ENCODE measurements around the gene AGPAT1.
A peak's percentile ranks its signal among the peaks of the same experiment; 100 is the strongest.
"Not testable (repeated sequence)": the region's sequence is repeated elsewhere in the genome, so short reads cannot be mapped to it uniquely, and the experiment has no call there.

AGPAT1 gene

GRCh38 chr6:32187725-32188380 is 12.0 kb upstream of the AGPAT1 start:
- H3K4me3 ChIP-seq (ENCODE audit: low read depth, low read length), result not testable (repeated sequence)

- H3K4me3 ChIP-seq (ENCODE audit: low read depth, low read length), result no peak overlapping the region
Observed at GRCh38 chr6:32187009-32187709, 11.3 kb upstream of the AGPAT1 start.

- not testable (repeated sequence) for H3K4me3 ChIP-seq (ENCODE audit: low read depth, low read length)
Observed at GRCh38 chr6:32186151-32186840, 10.4 kb upstream of the AGPAT1 start.

- not testable (repeated sequence) for H3K4me3 ChIP-seq (ENCODE audit: low read depth, low read length)
Observed at GRCh38 chr6:32185681-32186131, 9.8 kb upstream of the AGPAT1 start.

GRCh38 chr6:32184084-32184640 is 8.3 kb upstream of the AGPAT1 start, which contains the start of gene AGER:
AGER (minus strand) TSS chr6:32184253; CDS start chr6:32184222, 31 bp downstream.
- no peak within 1 kb of the TSS for H3K4me3 ChIP-seq (ENCODE audit: low read depth, low read length)

- no peak overlapping the region for H3K4me3 ChIP-seq (ENCODE audit: low read depth, low read length)
Observed at GRCh38 chr6:32183483-32184083, 7.7 kb upstream of the AGPAT1 start.

GRCh38 chr6:32183030-32183429 is 7.1 kb upstream of the AGPAT1 start:
- H3K4me3 ChIP-seq (ENCODE audit: low read depth, low read length), result no peak overlapping the region

GRCh38 chr6:32182555-32182981 is 6.7 kb upstream of the AGPAT1 start:
- no peak overlapping the region for H3K4me3 ChIP-seq (ENCODE audit: low read depth, low read length)

- H3K4me3 ChIP-seq (ENCODE audit: low read depth, low read length), result no peak overlapping the region
Observed at GRCh38 chr6:32181915-32182529, 6.1 kb upstream of the AGPAT1 start.

GRCh38 chr6:32181148-32181702 is 5.3 kb upstream of the AGPAT1 start:
- no peak overlapping the region for H3K4me3 ChIP-seq (ENCODE audit: low read depth, low read length)

GRCh38 chr6:32179766-32180405 is 4.0 kb upstream of the AGPAT1 start:
- no peak overlapping the region for H3K4me3 ChIP-seq (ENCODE audit: low read depth, low read length)

- peak overlapping the region; percentile 87 for H3K4me3 ChIP-seq (ENCODE audit: low read depth, low read length)
Observed at GRCh38 chr6:32178547-32179440, 2.9 kb upstream of the AGPAT1 start.

GRCh38 chr6:32177788-32178546 is 2.1 kb upstream of the AGPAT1 start, which contains the start of gene RNF5:
RNF5 (plus strand) TSS chr6:32178405; CDS start chr6:32178512, 107 bp downstream.
- H3K4me3 ChIP-seq (ENCODE audit: low read depth, low read length), result peak within 1 kb of the TSS; percentile 87

GRCh38 chr6:32177183-32177787 is 1.4 kb upstream of the AGPAT1 start:
- peak overlapping the region; percentile 77 for H3K4me3 ChIP-seq (ENCODE audit: low read depth, low read length)

- peak overlapping the region; percentile 77 for H3K4me3 ChIP-seq (ENCODE audit: low read depth, low read length)
Observed at GRCh38 chr6:32176476-32177182, 745 bp upstream of the AGPAT1 start.

- H3K4me3 ChIP-seq (ENCODE audit: low read depth, low read length), result peak overlapping the region; percentile 77
Observed at GRCh38 chr6:32175322-32175710, 568 bp downstream of the AGPAT1 start.

GRCh38 chr6:32174416-32174815 is 1.5 kb downstream of the AGPAT1 start:
- H3K4me3 ChIP-seq (ENCODE audit: low read depth, low read length), result no peak overlapping the region

Measured in iPS-11a (cell line).